Hepatocyte (in vitro differentiated cells): ENCODE data around the gene SLC16A5. TPM values are rescaled to one million over a fixed set of nuclear protein-coding genes. Genes with fewer than 3 reads are reported as not detected.

Experiments used
- DNase-seq: peaks from one replicate; pipeline ENCODE4 v3.0.0-alpha.2; 2016; ENCODE audit warnings: low spot score
- H2AFZ ChIP-seq: fragments of 200-600 bp; sonication (generic); 2 replicates; pipeline ENCODE4 v1.6.0; 2016; ENCODE audit warnings: antibody characterized with exemption, mild to moderate bottlenecking
- H3K27ac ChIP-seq: fragments of 200-600 bp; sonication (generic); 2 replicates; pipeline ENCODE4 v1.5.1; 2016; ENCODE audit warnings: mild to moderate bottlenecking
- H3K27me3 ChIP-seq: fragments of 200-600 bp; sonication (generic); 2 replicates; pipeline ENCODE4 v1.6.1; 2016
- H3K36me3 ChIP-seq: fragments of 200-600 bp; sonication (generic); replicated peaks from 2 replicates; pipeline ENCODE4 v1.5.1; 2016; ENCODE audit warnings: low read depth; ENCODE audit not compliant: insufficient read depth
- H3K4me1 ChIP-seq: fragments of 200-600 bp; sonication (generic); 2 replicates; pipeline ENCODE4 v1.5.1; 2016; ENCODE audit warnings: mild to moderate bottlenecking, moderate library complexity; ENCODE audit not compliant: insufficient read depth
- H3K4me2 ChIP-seq: fragments of 200-600 bp; sonication (generic); 2 replicates; pipeline ENCODE4 v1.6.0; 2016
- H3K4me3 ChIP-seq: fragments of 200-600 bp; sonication (generic); 2 replicates; pipeline ENCODE4 v1.5.1; 2016; ENCODE audit warnings: mild to moderate bottlenecking
- H3K79me2 ChIP-seq: fragments of 200-600 bp; sonication (generic); 2 replicates; pipeline ENCODE4 v1.6.0; 2017; ENCODE audit warnings: mild to moderate bottlenecking
- H3K9me2 ChIP-seq: fragments of 200-600 bp; sonication (generic); replicated peaks from 2 replicates; pipeline ENCODE4 v1.6.0; 2017; ENCODE audit warnings: mild to moderate bottlenecking; ENCODE audit not compliant: insufficient read depth
- H3K9me3 ChIP-seq: fragments of 200-600 bp; sonication (generic); 2 replicates; pipeline ENCODE4 v1.5.1; 2016; ENCODE audit warnings: low read depth, mild to moderate bottlenecking
- H4K20me1 ChIP-seq: fragments of 200-600 bp; sonication (generic); 2 replicates; pipeline ENCODE4 v1.6.0; 2016; ENCODE audit warnings: mild to moderate bottlenecking; ENCODE audit not compliant: insufficient read depth, poor library complexity, severe bottlenecking
- EZH2 ChIP-seq: fragments of 200-600 bp; sonication (generic); IDR thresholded peaks from 2 replicates; pipeline ENCODE4 v1.6.1; 2016; ENCODE audit warnings: antibody characterized with exemption, mild to moderate bottlenecking, borderline replicate concordance
- WGBS: methylation state at CpG from one replicate; pipeline ENCODE4 v1.1.6; 2016; ENCODE audit warnings: low lambda C conversion rate; ENCODE audit errors: missing lambda C conversion rate; 5-methylcytosine and 5-hydroxymethylcytosine counted together
- polyA plus RNA-seq: library from polyadenylated mRNA; unstranded; fragments of >200 nt; fragmentation: Nextera tagmentation; extraction: Ambion mirVana; gene quantifications from 2 replicates; pipeline ENCODE4 v1.2.1, GENCODE V29; 2016
- small RNA-seq: library from RNA; depleted of rRNA; stranded (forward); fragments of <200 nt; gene quantifications from one replicate; pipeline ENCODE3, GENCODE V24; 2014
- total RNA-seq: library from RNA; depleted of rRNA; stranded (reverse); fragments of >200 nt; gene quantifications from 2 replicates; pipeline ENCODE4 v1.2.3, GENCODE V29; 2014

SLC16A5 gene
- total and polyA plus RNA-seq, 2 experiments from 2014 or later, result 11.9 to 12.8 TPM

DNA sequence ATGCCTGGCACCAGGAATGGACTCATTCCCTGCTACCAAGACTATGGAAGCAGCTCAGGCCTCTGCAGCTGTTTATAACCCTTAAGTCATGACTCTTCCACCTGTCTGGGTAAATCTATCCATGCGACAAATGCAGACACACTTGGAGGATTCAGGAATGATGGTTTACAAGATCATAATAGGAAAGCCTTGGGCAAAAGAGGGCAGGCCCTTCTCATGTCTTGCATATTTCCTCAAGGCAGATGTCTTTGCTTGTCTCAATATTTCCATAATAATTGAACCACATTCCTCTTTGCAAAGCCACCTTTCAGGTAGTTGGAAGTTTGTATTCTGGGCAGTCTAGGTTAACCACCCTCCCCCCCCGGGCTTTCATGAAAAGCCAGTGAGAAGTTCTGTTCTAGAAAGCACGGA lies 67.4 kb downstream of the SLC16A5 start:
- peak overlapping the region; percentile 68 for H3K4me2 ChIP-seq
- no peak for DNase-seq

More for the DNA sequence above, 67.4 kb downstream of the SLC16A5 start:
- no peaks in the 10 kb centered on the region for H4K20me1 ChIP-seq
- no peak overlapping the region for H2AFZ ChIP-seq
- H3K9me2 ChIP-seq, result no peaks in the 10 kb centered on the region
- peak overlapping the region; percentile 4 for H3K27ac ChIP-seq
- peaks cover 7% of the 10 kb centered on the region for H3K4me1 ChIP-seq
- H3K79me2 ChIP-seq, result peaks cover 38% of the 10 kb centered on the region
- H3K36me3 ChIP-seq, result no peaks in the 10 kb centered on the region
- no peak overlapping the region for H3K4me3 ChIP-seq
- H3K27me3 ChIP-seq, result no peaks in the 10 kb centered on the region
- 83% methylated on average over 3 of the region's 3 CpGs for WGBS
- no peaks in the 10 kb centered on the region for H3K9me3 ChIP-seq
- no peak for TF ChIP-seq EZH2

Small RNA genes within 50 kb of the gene (small RNA-seq; reads per million reads assigned to genes)
- gene AC111186.1 (not detected), gene RF00019 (not detected), gene RN7SL573P (not detected)

Other genes with a start within 250 kb of the SLC16A5 start
- gene GRIN2C, start 228.1 kb upstream of the SLC16A5 start, total RNA-seq, result not detected in 2 replicates
- gene GRIN2C, start 228.1 kb upstream of the SLC16A5 start, polyA plus RNA-seq, result 0.13 and 0.27 TPM in 2 replicates
- 9.3 and 12.2 TPM in 2 replicates for gene FDXR, start 215.0 kb upstream of the SLC16A5 start, total RNA-seq
- 14.2 and 17.8 TPM in 2 replicates for gene FDXR, start 215.0 kb upstream of the SLC16A5 start, polyA plus RNA-seq
- 4.0 and 4.2 TPM in 2 replicates for gene FADS6, start 194.3 kb upstream of the SLC16A5 start, total RNA-seq
- 1.4 and 4.3 TPM in 2 replicates for gene FADS6, start 194.3 kb upstream of the SLC16A5 start, polyA plus RNA-seq
- gene USH1G, start 164.7 kb upstream of the SLC16A5 start, total RNA-seq, result 0.48 and 1.6 TPM in 2 replicates
- gene USH1G, start 164.7 kb upstream of the SLC16A5 start, polyA plus RNA-seq, result 0.46 and 0.65 TPM in 2 replicates
- 0.16 and 1.1 TPM in 2 replicates for gene OTOP2, start 163.7 kb upstream of the SLC16A5 start, total RNA-seq
- 0.19 TPM in 1 of 2 replicates, not detected in the other for gene OTOP2, start 163.7 kb upstream of the SLC16A5 start, polyA plus RNA-seq
- gene OTOP3, start 152.1 kb upstream of the SLC16A5 start, total RNA-seq, result 0.43 and 0.60 TPM in 2 replicates
- gene OTOP3, start 152.1 kb upstream of the SLC16A5 start, polyA plus RNA-seq, result not detected in 2 replicates
- gene HID1, start 115.2 kb upstream of the SLC16A5 start, total RNA-seq, result 13.2 and 15.3 TPM in 2 replicates
- gene HID1, start 115.2 kb upstream of the SLC16A5 start, polyA plus RNA-seq, result 43.4 and 55.5 TPM in 2 replicates
- 12.8 and 16.4 TPM in 2 replicates for gene CDR2L, start 100.3 kb upstream of the SLC16A5 start, total RNA-seq
- 14.6 and 17.0 TPM in 2 replicates for gene CDR2L, start 100.3 kb upstream of the SLC16A5 start, polyA plus RNA-seq
- gene MRPL58, start 75.3 kb upstream of the SLC16A5 start, total RNA-seq, result 39.3 and 49.5 TPM in 2 replicates
- 29.8 and 39.3 TPM in 2 replicates for gene MRPL58, start 75.3 kb upstream of the SLC16A5 start, polyA plus RNA-seq
- 246 and 296 TPM in 2 replicates for gene ATP5PD, start 41.0 kb upstream of the SLC16A5 start, total RNA-seq
- gene ATP5PD, start 41.0 kb upstream of the SLC16A5 start, polyA plus RNA-seq, result 307 and 332 TPM in 2 replicates
- gene KCTD2, start 40.7 kb upstream of the SLC16A5 start, total RNA-seq, result 17.5 and 19.1 TPM in 2 replicates
- gene KCTD2, start 40.7 kb upstream of the SLC16A5 start, polyA plus RNA-seq, result 10.1 and 12.7 TPM in 2 replicates
- 2.6 and 3.5 TPM in 2 replicates for gene ARMC7, start 22.0 kb downstream of the SLC16A5 start, total RNA-seq
- gene ARMC7, start 22.0 kb downstream of the SLC16A5 start, polyA plus RNA-seq, result 4.0 and 4.5 TPM in 2 replicates
- gene NT5C, start 43.8 kb downstream of the SLC16A5 start, total RNA-seq, result 46.3 and 66.8 TPM in 2 replicates
- 73.3 and 82.2 TPM in 2 replicates for gene NT5C, start 43.8 kb downstream of the SLC16A5 start, polyA plus RNA-seq
- gene JPT1, start 66.6 kb downstream of the SLC16A5 start, total RNA-seq, result 103 and 107 TPM in 2 replicates
- 172 and 181 TPM in 2 replicates for gene JPT1, start 66.6 kb downstream of the SLC16A5 start, polyA plus RNA-seq
- 112 and 115 TPM in 2 replicates for gene SUMO2, start 95.0 kb downstream of the SLC16A5 start, total RNA-seq
- 424 and 434 TPM in 2 replicates for gene SUMO2, start 95.0 kb downstream of the SLC16A5 start, polyA plus RNA-seq
- gene NUP85, start 117.7 kb downstream of the SLC16A5 start, total RNA-seq, result 28.6 and 33.6 TPM in 2 replicates
- gene NUP85, start 117.7 kb downstream of the SLC16A5 start, polyA plus RNA-seq, result 38.8 and 45.5 TPM in 2 replicates
- 17.7 and 24.4 TPM in 2 replicates for gene GGA3, start 173.7 kb downstream of the SLC16A5 start, total RNA-seq
- gene GGA3, start 173.7 kb downstream of the SLC16A5 start, polyA plus RNA-seq, result 20.2 and 26.0 TPM in 2 replicates
- gene MRPS7, start 173.9 kb downstream of the SLC16A5 start, total RNA-seq, result 43.4 and 47.5 TPM in 2 replicates
- gene MRPS7, start 173.9 kb downstream of the SLC16A5 start, polyA plus RNA-seq, result 94.9 and 102 TPM in 2 replicates
- 11.0 and 12.4 TPM in 2 replicates for gene MIF4GD, start 183.3 kb downstream of the SLC16A5 start, total RNA-seq
- 23.6 and 31.4 TPM in 2 replicates for gene MIF4GD, start 183.3 kb downstream of the SLC16A5 start, polyA plus RNA-seq
- 4.6 and 10.8 TPM in 2 replicates for gene SLC25A19, start 201.5 kb downstream of the SLC16A5 start, total RNA-seq
- 7.6 and 8.4 TPM in 2 replicates for gene SLC25A19, start 201.5 kb downstream of the SLC16A5 start, polyA plus RNA-seq